ENCODE results near the gene ROBO1.

DNA sequence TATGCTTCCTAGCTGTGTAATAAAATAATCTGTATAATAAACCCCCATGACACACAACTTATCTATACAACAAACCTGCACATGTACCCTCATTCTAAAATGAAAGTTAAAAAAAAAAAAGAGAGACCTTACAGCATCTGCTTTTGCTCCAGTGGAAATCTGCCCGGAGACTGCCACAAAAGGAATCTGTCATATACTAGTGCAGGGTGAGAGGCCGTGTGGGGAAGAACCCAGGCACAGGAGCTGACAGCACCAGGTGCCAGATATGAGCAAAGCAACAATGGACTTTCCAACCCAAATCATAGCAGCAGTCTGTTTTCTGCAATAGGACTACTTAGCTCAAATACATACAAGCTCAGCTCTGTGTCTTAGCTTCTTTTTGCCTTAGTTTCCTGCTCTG is 346.5 kb downstream of the ROBO1 start:
- no peak for TF ChIP-seq POLR2A (IDR thresholded peaks at IDR 0.05; ENCODE audit: low read depth, low read length)
- no peak for TF ChIP-seq TAF1 (IDR thresholded peaks at IDR 0.05; ENCODE audit: borderline replicate concordance, low read depth, low read length)

Data from GM12892 (cell line).